GM18519 (cell line): Measurements from ENCODE around the gene CYP11A1.

ENCODE experiments used
- ATAC-seq: cut with Tn5 transposase; IDR thresholded peaks from one replicate; pipeline ENCODE4 v1.9.1; 2021; ENCODE audit warnings: mild to moderate bottlenecking, moderate library complexity; ENCODE audit not compliant: unreplicated experiment, low FRiP score

The CYP11A1 gene

GRCh38 chr15:74328331-74329056 lies 39.0 kb downstream of the CYP11A1 start:
- ATAC-seq, result no peak

- no peak for ATAC-seq
Measured at GRCh38 chr15:74327756-74328155, 39.7 kb downstream of the CYP11A1 start.

GRCh38 chr15:74326746-74327145 lies 40.7 kb downstream of the CYP11A1 start:
- ATAC-seq, result no peak

DNA sequence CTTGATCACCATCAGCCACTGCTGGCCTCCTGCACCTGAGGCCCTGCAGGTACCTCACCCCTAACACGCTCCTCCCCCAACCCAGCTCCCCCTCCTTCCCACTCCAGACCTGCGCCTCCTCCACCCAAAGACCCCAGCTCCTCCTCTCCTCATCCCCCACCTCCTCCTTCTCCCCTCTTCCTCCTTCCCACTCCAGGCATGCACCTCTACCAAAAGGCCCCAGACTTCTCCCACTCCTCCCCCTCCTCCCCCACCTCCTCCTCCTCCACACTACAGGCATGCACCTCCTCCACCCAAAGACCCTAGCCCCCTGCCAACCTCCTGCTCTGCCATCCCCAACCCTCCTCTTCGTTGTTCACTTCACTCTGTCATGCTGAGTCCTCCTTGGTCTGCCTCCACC lies 42.7 kb downstream of the CYP11A1 start:
- ATAC-seq, result no peak

GRCh38 chr15:74322558-74323180 lies 44.8 kb downstream of the CYP11A1 start:
- ATAC-seq, result no peak

DNA sequence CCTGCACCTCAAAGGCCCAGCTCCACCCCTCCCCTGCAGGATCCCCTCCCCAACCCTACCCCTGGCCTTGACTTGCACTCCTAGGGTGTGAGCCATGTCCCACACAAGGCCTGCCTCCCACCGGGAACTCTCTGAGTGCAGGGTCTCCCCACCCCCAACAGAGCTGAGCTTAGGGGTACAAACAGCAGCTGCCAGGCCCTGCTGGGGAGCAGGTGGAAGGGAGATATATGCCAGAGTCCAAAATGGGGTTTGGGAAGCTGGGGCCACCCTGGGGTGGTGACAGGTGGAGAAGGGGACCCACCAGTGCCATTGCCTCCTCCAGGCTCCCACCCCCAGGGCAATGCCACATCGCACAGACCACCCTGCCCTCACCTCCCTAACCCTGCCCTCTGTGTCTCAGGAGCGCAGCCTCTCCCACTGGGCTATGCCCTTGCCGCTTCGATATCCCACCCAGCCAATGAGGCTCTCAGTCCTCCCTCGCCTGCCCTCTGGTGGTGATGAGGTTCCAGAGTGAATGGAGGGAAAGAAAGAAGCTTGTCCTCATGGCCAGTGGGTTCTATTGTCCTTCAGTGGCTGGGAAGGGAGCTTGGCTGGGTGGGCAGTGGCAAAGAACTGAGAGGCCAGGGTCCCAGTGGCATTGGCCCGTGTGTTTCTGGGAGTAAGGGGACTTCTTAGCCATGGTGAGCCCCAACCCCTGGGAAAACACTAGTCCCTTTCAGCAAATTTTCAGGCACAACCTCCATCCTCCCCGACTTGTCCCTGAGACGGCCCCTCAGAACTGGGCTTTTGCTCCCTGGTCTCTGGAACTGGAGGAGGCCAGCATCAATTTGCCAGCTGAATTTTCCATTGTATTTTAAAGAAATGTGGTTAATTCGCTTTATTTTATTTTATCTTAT lies 46.8 kb downstream of the CYP11A1 start:
- ATAC-seq, result no peak

DNA sequence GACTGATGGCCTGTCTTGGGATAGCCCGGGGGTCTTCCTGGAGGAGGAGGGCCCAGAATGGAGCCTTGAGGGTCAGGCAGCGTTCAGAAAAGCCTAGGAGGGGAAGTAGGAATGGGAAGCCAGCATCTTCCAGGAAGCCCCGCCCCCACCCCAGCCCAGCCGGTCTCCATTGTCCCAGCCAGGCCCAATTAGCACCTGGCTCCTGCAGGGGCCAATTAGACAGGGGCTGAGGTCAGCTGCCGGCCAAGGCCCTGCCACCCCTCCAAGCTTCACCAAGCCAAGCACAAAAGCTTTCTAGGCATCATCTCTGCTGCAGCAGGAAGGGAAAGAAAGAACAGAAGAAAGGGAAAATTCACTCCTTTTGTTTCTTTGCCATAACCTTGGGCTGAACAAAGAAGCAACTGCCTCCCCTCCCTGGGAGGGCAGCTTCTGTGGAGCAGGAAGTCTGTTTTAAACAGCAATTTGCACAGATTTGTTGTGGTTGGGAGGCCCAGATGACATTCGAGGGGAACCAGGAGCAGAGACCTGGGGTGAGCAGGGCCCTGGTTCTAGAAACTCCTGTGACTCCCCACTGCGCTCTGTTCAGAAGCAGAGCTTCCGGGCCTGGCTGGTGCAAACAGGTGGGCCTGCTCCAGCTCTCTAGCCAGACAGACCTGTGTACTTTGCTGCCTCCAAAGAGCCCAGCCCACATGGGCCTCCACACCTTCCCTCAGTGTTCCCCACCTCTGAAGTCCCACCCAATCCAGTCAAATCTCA lies 47.7 kb downstream of the CYP11A1 start:
- no peak for ATAC-seq

DNA sequence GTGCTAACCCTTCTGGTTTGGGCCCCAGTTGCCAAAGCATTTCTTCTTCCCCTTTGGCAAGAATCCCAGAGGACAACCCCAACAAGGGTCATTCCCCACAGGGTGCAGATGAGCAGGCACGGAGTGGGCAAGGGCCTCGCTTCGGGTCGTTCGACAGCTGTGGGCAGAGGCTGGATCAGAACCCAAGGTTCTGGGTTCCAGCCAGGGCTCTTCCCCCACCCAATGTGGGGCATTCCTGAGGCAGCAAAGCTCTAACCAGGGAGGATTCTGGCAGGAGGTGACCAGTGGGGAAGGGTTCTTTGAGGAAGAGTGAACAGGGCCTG lies 48.3 kb downstream of the CYP11A1 start:
- no peak for ATAC-seq

DNA sequence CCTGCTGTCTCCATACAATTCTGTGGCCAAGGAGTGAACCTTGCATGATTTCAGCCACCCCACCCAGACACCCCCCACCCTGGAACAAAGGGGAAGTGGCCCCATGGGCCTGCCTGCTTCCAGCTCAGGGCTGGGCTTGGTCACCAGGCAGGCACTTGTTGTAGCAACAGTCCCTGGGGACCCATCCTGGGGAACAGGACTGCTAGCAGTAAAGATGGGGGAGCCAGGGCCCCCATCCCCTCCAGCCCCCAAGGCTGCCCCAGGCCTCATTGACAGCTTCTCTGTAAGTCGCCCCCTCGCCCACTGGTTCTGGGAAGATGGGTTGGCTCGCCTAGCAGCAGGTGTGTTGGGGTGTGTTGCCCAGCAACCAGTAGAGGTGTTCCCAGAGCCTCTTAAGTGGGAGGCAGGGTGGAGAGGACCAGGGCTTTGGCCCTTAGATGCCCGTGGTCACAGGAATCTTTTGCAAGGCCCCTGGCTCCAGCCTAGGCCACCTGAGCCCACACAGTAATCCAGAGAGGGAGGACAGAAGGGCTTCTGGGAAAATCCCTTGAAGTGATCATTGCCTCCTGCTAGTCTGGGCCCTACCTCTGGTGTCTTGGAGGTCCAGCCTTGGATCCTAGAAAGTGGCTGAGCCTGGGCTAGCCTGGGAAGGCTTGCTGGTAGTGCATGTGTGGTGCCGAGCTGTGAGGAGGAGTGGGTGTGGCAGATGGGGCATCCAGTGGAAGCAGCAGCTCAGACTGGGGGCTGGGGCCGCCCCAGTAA lies 48.9 kb downstream of the CYP11A1 start:
- ATAC-seq, result no peak

GRCh38 chr15:74317820-74318375 lies 49.5 kb downstream of the CYP11A1 start:
- no peak for ATAC-seq

DNA sequence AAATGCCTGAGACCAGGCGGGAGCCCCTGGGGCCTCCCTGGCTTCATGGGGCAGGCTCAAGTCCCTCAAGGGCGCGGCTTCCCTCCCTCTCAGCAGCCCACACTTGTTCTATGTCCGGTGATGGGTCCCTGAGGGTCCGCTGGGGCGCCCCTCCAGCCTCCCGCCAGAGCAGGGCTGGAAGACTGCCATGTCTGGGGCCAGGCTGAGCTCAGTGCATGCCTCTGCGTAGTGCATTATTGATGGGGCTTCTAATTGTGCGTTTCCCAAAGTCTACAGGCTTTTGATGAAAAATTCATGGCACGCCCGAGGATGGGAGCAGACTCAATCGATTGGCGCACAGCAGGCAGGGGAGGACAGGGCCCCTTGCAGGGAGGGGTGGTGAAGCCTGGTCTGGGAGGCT lies 51.3 kb downstream of the CYP11A1 start:
- no peak for ATAC-seq

DNA sequence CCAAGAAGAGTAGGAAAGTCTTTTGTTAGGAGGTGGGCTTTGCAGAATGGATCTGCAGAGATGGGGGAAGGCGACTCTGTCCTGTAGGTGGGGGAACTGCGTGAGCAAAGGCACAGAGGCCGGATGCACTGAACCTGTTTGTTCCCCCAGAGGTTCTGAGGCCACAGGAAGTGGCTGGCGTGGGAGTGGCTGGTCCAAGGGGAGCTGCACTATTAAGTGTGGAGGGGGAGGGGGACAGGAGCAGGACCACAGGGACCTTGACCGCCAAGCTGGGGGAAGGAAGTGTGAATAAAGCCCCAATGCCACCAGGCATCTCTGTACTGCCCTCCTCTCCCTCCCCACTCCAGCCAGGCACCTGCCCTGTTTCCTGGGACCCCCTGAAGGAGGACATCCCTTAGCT lies 51.8 kb downstream of the CYP11A1 start:
- ATAC-seq, result no peak

GRCh38 chr15:74314795-74315438 lies 52.5 kb downstream of the CYP11A1 start:
- ATAC-seq, result no peak

DNA sequence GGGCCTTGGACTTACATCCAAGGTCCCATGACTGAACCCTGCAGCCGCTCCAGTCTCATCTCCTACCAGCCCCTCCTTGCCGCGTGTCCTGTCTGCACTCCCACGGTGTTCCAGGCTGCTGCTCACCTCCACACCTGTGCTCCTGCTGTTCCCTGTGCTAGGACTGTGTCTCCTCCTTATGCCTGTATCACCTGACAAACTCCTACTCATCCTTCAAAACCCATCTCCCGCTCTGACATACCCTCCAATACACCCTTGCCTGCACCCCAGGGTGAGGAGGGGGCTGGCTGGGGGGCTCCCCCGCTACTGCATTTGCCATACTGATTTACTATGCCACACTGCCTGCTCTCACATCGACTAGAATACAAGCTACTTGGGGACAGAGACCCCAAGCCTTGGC lies 53.6 kb downstream of the CYP11A1 start:
- ATAC-seq, result no peak

DNA sequence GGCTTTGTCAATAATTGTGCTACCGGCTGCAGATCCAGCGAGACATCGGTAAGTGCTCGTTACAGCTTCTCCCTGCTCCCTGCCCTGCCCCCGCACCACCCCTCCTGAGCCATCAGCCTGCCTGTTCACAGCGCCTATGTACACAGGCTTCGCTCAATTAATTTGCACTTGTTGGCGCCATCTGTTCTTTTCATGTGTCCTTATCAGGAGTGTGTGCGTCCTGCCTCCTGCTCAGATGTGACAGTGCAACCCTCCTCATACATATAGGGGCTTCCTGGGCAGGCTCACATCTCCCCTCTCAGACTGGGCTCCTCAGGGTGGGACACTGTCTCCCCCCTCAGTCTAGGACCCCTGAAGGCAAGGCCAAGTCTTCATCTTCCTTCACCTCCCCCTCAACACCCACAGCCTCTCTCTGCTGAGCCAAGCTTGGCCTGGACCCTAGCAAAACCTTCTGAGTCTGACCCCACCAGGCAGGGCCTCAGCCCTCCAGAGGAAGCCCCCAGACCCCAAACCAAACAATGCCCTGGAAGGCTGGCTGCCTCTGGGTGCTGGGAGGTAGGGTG lies 54.9 kb downstream of the CYP11A1 start:
- no peak for ATAC-seq

GRCh38 chr15:74311734-74312444 lies 55.6 kb downstream of the CYP11A1 start:
- ATAC-seq, result no peak

GRCh38 chr15:74307827-74308811 lies 59.3 kb downstream of the CYP11A1 start:
- ATAC-seq, result no peak
